CD4-positive, alpha-beta T cell treated with Interleukin-4 for 1 hour (primary cell): ENCODE results near the gene JMJD1C.

Experiments used
- DNase-seq, 2 donors: peaks; one replicate each; pipeline ENCODE4 v3.0.0-alpha.2; 2020 to 2022

Gene JMJD1C

GRCh38 chr10:63281967-63282366 is 183.8 kb downstream of the JMJD1C start:
- no peak for DNase-seq

- DNase-seq = no peak
These were observed 185.4 kb downstream of the JMJD1C start for GRCh38 chr10:63280386-63280785.

- DNase-seq = no peak
These were observed 190.7 kb downstream of the JMJD1C start for GRCh38 chr10:63275094-63275493.

GRCh38 chr10:63273577-63273976 is 192.2 kb downstream of the JMJD1C start:
- peak; percentile 35 to 77 for DNase-seq

GRCh38 chr10:63268798-63269503 is 196.8 kb downstream of the JMJD1C start:
- peak; percentile 94 to 95 for DNase-seq

- DNase-seq = peak in 1 of 2 donors; percentile 31
These were observed 197.5 kb downstream of the JMJD1C start for GRCh38 chr10:63268149-63268797.

- DNase-seq = peak in 1 of 2 donors; percentile 50
These were observed 198.2 kb downstream of the JMJD1C start for GRCh38 chr10:63267414-63268148.

- DNase-seq = peak in 1 of 2 donors; percentile 37
These were observed 199.1 kb downstream of the JMJD1C start for GRCh38 chr10:63266391-63267316.

- DNase-seq = no peak
These were observed 200.0 kb downstream of the JMJD1C start for GRCh38 chr10:63265683-63266235.

GRCh38 chr10:63265222-63265617 is 200.6 kb downstream of the JMJD1C start:
- peak; percentile 45 to 66 for DNase-seq

GRCh38 chr10:63264617-63265221 is 201.1 kb downstream of the JMJD1C start:
- no peak for DNase-seq

- no peak for DNase-seq
These were observed 203.2 kb downstream of the JMJD1C start for GRCh38 chr10:63262430-63263073.

GRCh38 chr10:63261496-63261895 is 204.3 kb downstream of the JMJD1C start:
- DNase-seq = no peak

GRCh38 chr10:63260860-63261251 is 204.9 kb downstream of the JMJD1C start:
- DNase-seq = no peak

- DNase-seq = no peak
These were observed 205.5 kb downstream of the JMJD1C start for GRCh38 chr10:63260103-63260859.

- no peak for DNase-seq
These were observed 206.7 kb downstream of the JMJD1C start for GRCh38 chr10:63258920-63259678.

- DNase-seq = no peak
These were observed 208.0 kb downstream of the JMJD1C start for GRCh38 chr10:63257778-63258177.

GRCh38 chr10:63256009-63256773 is 209.6 kb downstream of the JMJD1C start:
- DNase-seq = no peak

GRCh38 chr10:63255316-63255715 is 210.5 kb downstream of the JMJD1C start:
- DNase-seq = no peak
